Measurements from ENCODE around the gene ART5. TPM values are rescaled to one million over a fixed set of nuclear protein-coding genes. Genes with fewer than 3 reads are reported as not detected.

Gene ART5
- total RNA-seq (2022), result 0.97 and 1.1 TPM in 2 replicates
- Bru-seq, nascent RNA, result percentile 27 among the genes with signal in this experiment
- percentile 23 among the genes with signal in this experiment for BruChase-seq, experiment 1, labeled RNA remaining after a 2-hour chase
- BruChase-seq, experiment 2, labeled RNA remaining after a 6-hour chase, result percentile 27 among the genes with signal in this experiment
- long read RNA-seq, result 0 reads

- Histone ChIP-seq H3K27me3 (replicated peaks; ENCODE audit: control insufficient read depth, insufficient read depth, low read length) (no peaks in the 10 kb centered on the region), H3K4me3 (ENCODE audit: low read depth, low read length) (peak within 1 kb of the TSS; percentile 50), H3K4me1 (peaks cover 8% of the 10 kb centered on the region), H3K36me3 (ENCODE audit: control insufficient read depth, insufficient read depth, low read length) (no peaks in the 10 kb centered on the region), H3K9me3 (no peaks in the 10 kb centered on the region)
- Mint-ChIP-seq H3K4me1 (ENCODE audit: low read depth, unreplicated experiment) (no peaks in the 10 kb centered on the region), H3K27me3 (ENCODE audit: insufficient read depth, unreplicated experiment) (no peaks in the 10 kb centered on the region), H3K36me3 (ENCODE audit: insufficient read depth, unreplicated experiment) (peaks cover 6% of the 10 kb centered on the region), H3K27ac (ENCODE audit: unreplicated experiment) (peak within 1 kb of the TSS; percentile 5), H3K4me3 (ENCODE audit: unreplicated experiment) (peak within 1 kb of the TSS; percentile 82), H3K9me3 (ENCODE audit: unreplicated experiment) (no peaks in the 10 kb centered on the region)
- intact Hi-C loops (cut with micrococcal nuclease; ENCODE audit: unreplicated experiment), result no loop called here
- DNase-seq, result no peak
- POLR2A ChIA-PET, result no interaction called here
- TSS peak; percentile 63 for BruUV-seq (replicated peaks)
- CTCF ChIA-PET, result interaction anchor here (0.6 kb wide), 1 partner anchor 14 kb away, joined by 3 read pairs; no protein-coding TSS in a partner anchor
- TF ChIP-seq CTCF (IDR thresholded peaks at IDR 0.05; ENCODE audit: insufficient read depth in 1 of 2, low read depth in 1 of 2, low read length in 1 of 2, severe bottlenecking in 1 of 2, unreplicated experiment in 1 of 2), result no peak
Observed at GRCh38 chr11:3641701-3642070, at the start of gene ART5. ART5 (minus strand) TSS chr11:3641992; CDS start chr11:3641862, 130 bp downstream.

- Mint-ChIP-seq H3K4me3 (ENCODE audit: unreplicated experiment) (no peak overlapping the region), H3K36me3 (ENCODE audit: insufficient read depth, unreplicated experiment) (peaks cover 93% of the 10 kb centered on the region), H3K9me3 (ENCODE audit: unreplicated experiment) (no peaks in the 10 kb centered on the region), H3K4me1 (ENCODE audit: low read depth, unreplicated experiment) (no peaks in the 10 kb centered on the region), H3K27ac (ENCODE audit: unreplicated experiment) (no peak overlapping the region), H3K27me3 (ENCODE audit: insufficient read depth, unreplicated experiment) (no peaks in the 10 kb centered on the region)
- Histone ChIP-seq H3K4me1 (no peaks in the 10 kb centered on the region), H3K36me3 (ENCODE audit: control insufficient read depth, insufficient read depth, low read length) (peaks cover 5% of the 10 kb centered on the region), H3K27me3 (replicated peaks; ENCODE audit: control insufficient read depth, insufficient read depth, low read length) (no peaks in the 10 kb centered on the region), H3K4me3 (ENCODE audit: low read depth, low read length) (no peak overlapping the region), H3K9me3 (no peaks in the 10 kb centered on the region)
- intact Hi-C loops (cut with micrococcal nuclease; ENCODE audit: unreplicated experiment), result no loop called here
- no peak for DNase-seq
- ChIA-PET CTCF (no interaction called here), POLR2A (no interaction called here)
- no TSS peak for BruUV-seq (replicated peaks)
- TF ChIP-seq CTCF (IDR thresholded peaks at IDR 0.05; ENCODE audit: insufficient read depth in 1 of 2, low read depth in 1 of 2, low read length in 1 of 2, severe bottlenecking in 1 of 2, unreplicated experiment in 1 of 2), result no peak
Observed at GRCh38 chr11:3686751-3687150, 45.0 kb upstream of the ART5 start.

GRCh38 chr11:3685923-3686322, 44.1 kb upstream of the ART5 start:
- no peaks in the 10 kb centered on the region for H3K4me1 Mint-ChIP-seq (ENCODE audit: low read depth, unreplicated experiment)
- BruUV-seq (replicated peaks), result no TSS peak
- ChIA-PET POLR2A (no interaction called here), CTCF (no interaction called here)
- Histone ChIP-seq H3K36me3 (ENCODE audit: control insufficient read depth, insufficient read depth, low read length) (peaks cover 5% of the 10 kb centered on the region), H3K9me3 (no peaks in the 10 kb centered on the region), H3K27me3 (replicated peaks; ENCODE audit: control insufficient read depth, insufficient read depth, low read length) (no peaks in the 10 kb centered on the region), H3K4me3 (ENCODE audit: low read depth, low read length) (no peak overlapping the region), H3K4me1 (no peaks in the 10 kb centered on the region)
- no peaks in the 10 kb centered on the region for H3K9me3 Mint-ChIP-seq (ENCODE audit: unreplicated experiment)
- no peak for TF ChIP-seq CTCF (IDR thresholded peaks at IDR 0.05; ENCODE audit: insufficient read depth in 1 of 2, low read depth in 1 of 2, low read length in 1 of 2, severe bottlenecking in 1 of 2, unreplicated experiment in 1 of 2)
- H3K4me3 Mint-ChIP-seq (ENCODE audit: unreplicated experiment), result no peak overlapping the region
- H3K27me3 Mint-ChIP-seq (ENCODE audit: insufficient read depth, unreplicated experiment), result no peaks in the 10 kb centered on the region
- intact Hi-C loops (cut with micrococcal nuclease; ENCODE audit: unreplicated experiment), result no loop called here
- H3K27ac Mint-ChIP-seq (ENCODE audit: unreplicated experiment), result no peak overlapping the region
- H3K36me3 Mint-ChIP-seq (ENCODE audit: insufficient read depth, unreplicated experiment), result peaks cover 93% of the 10 kb centered on the region
- no peak for DNase-seq
